ENCODE data around the gene CYP27B1. TPM values are rescaled to one million over a fixed set of nuclear protein-coding genes. Genes with fewer than 3 reads are reported as not detected.

The CYP27B1 gene
- polyA plus RNA-seq (2011; rRNA removed) (0.22 and 0.29 TPM in 2 replicates), polyA minus RNA-seq (2011; rRNA and poly(A)+ RNA removed) (0.30 and 0.37 TPM in 2 replicates)

GRCh38 chr12:57766464-57767304 lies at the start of gene CYP27B1:
CYP27B1 (minus strand) TSS chr12:57767078; CDS start chr12:57767041, 37 bp downstream.
- ChIA-PET CTCF (interaction anchor here (1.3 to 4.3 kb wide), 2 partner anchors 10 to 16 kb away, joined by 6 to 24 read pairs; partner anchors contain the start of gene TSFM), POLR2A (interaction anchor here (0.5 to 1.2 kb wide), 2 partner anchors 10 to 174 kb away, joined by 3 read pairs; no protein-coding TSS in a partner anchor)
- no peak within 1 kb of the TSS for H3K27ac ChIP-seq (ENCODE audit: low read depth, low read length)
- H3K27me3 ChIP-seq (ENCODE audit: control insufficient read depth, insufficient read depth, low read length), result peaks cover 36% of the 10 kb centered on the region
- TF ChIP-seq CTCF (IDR thresholded peaks at IDR 0.05; ENCODE audit: low read depth, low read length), result no peak
- H3K9me3 ChIP-seq (ENCODE audit: control insufficient read depth, insufficient read depth, low read length), result no peaks in the 10 kb centered on the region; the same call in 1 of the 2 replicates
- peak within 1 kb of the TSS; percentile 43 for H3K4me3 ChIP-seq (ENCODE audit: low read depth, low read length)
- no peak for DNase-seq (ENCODE audit: low read depth, low spot score)

DNA sequence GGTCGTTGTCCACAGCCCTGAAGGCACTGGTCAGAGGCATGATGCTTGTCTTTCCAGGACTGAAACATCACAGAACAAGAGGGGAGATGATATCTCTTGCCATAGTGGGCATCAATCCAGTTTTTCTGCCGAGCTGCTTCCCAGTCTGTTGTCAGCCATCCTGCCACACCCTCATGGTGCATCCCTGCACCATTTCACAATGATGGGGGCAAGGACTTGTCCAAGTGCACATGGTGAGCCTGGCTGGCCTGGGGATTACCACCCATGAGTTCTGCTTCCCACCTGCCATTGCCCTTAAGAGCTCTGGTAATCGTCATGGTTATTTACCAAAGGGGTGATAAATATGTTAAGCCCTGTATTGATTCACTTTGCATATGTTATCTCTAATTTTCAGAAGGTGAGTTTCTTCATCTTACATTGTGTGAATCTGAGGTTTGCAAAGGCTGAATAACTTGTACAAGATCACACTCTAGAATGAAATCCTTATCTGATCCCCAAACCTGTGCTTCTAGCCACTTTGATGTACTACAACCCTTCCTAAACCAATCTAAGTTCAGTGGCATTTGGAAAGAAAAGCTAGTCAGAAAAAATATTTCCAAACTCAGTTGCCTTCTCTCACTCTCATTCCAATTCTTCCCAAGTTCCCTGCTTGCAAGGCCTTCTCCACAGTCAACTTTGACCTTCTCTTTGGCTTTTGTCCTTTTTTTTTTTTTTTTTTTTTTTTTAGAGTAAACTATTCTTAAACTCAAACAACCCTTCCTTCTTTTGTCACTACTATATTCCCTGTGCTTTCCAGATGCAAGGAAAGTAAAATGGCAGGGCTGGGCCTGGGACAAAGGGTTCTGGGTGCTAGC lies 49.4 kb upstream of the CYP27B1 start:
- Histone ChIP-seq H3K4me3 (ENCODE audit: low read depth, low read length) (no peak overlapping the region), H3K9me3 (ENCODE audit: control insufficient read depth, insufficient read depth, low read length) (no peaks in the 10 kb centered on the region), H3K27me3 (ENCODE audit: control insufficient read depth, insufficient read depth, low read length) (no peaks in the 10 kb centered on the region), H3K27ac (ENCODE audit: low read depth, low read length) (no peak overlapping the region)
- ChIA-PET POLR2A (interaction anchor here (0.8 to 1.2 kb wide), 3 partner anchors 9 to 49 kb away, joined by 3 read pairs; no protein-coding TSS in a partner anchor), CTCF (interaction anchor here (1.0 to 4.0 kb wide), 3 partner anchors 13 to 88 kb away, joined by 3 to 22 read pairs (median 14); no protein-coding TSS in a partner anchor)
- TF ChIP-seq CTCF (IDR thresholded peaks at IDR 0.05; ENCODE audit: low read depth, low read length), result no peak
- no peak for DNase-seq (ENCODE audit: low read depth, low spot score)

DNA sequence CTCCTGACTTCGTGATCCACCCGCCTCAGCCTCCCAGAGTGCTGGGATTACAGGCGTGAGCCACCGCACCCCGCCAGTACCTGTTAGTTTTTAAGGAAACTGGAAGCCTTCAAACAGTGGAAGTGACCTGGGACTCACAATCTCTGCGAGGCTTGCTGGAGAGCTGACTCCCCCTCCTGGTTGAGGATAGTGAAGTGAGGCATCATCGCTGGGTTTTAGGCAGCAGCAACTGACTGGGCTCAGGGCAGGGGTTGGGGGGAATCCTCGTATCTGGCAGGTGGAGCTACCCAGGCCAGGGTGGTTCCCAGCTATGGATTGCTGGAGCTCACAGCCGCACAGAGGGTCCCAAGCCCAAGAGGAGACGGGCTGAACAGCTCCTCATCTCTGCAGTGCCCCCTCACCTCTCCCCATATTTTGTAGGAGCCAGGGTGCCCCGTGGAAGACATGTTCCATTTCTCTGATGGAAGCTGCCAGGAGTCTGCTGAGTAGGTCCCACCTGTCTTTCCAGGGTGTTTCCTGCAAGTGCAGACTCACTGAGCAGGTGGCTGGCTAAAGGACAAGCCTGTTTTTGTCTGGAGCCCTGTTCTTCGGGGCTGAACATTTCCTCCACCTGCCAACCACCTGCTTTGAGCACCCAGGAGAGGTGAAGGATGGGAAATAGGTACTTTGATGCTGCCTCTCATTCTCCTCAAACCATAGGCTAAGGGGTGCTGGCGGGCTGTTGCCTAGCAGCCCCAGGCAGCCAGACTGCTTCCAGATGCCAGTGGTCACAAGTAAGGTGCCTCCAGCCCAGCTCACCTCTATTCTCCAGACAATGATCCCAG lies 48.5 kb upstream of the CYP27B1 start:
- POLR2A ChIA-PET, result interaction anchor here (0.8 kb wide), 1 partner anchor 50 kb away, joined by 3 read pairs; no protein-coding TSS in a partner anchor
- DNase-seq (ENCODE audit: low read depth, low spot score), result no peak
- Histone ChIP-seq H3K27ac (ENCODE audit: low read depth, low read length) (no peak overlapping the region), H3K9me3 (ENCODE audit: control insufficient read depth, insufficient read depth, low read length) (no peaks in the 10 kb centered on the region), H3K27me3 (ENCODE audit: control insufficient read depth, insufficient read depth, low read length) (no peaks in the 10 kb centered on the region), H3K4me3 (ENCODE audit: low read depth, low read length) (no peak overlapping the region)
- TF ChIP-seq CTCF (IDR thresholded peaks at IDR 0.05; ENCODE audit: low read depth, low read length), result peak; percentile 21; the same call in 1 of the 2 replicates
- CTCF ChIA-PET, result interaction anchor here (0.7 to 1.7 kb wide), 4 partner anchors 19 to 89 kb away, joined by 3 to 14 read pairs (median 3); partner anchors contain the start of gene TSFM

GRCh38 chr12:57813971-57814772 lies 47.3 kb upstream of the CYP27B1 start:
- no peak overlapping the region for H3K4me3 ChIP-seq (ENCODE audit: low read depth, low read length)

More at GRCh38 chr12:57813971-57814772, 47.3 kb upstream of the CYP27B1 start:
- Histone ChIP-seq H3K27ac (ENCODE audit: low read depth, low read length) (no peak overlapping the region), H3K27me3 (ENCODE audit: control insufficient read depth, insufficient read depth, low read length) (no peaks in the 10 kb centered on the region), H3K9me3 (ENCODE audit: control insufficient read depth, insufficient read depth, low read length) (no peaks in the 10 kb centered on the region)
- ChIA-PET POLR2A (interaction anchor here (1.2 kb wide), 1 partner anchor 83 kb away, joined by 4 read pairs; no protein-coding TSS in a partner anchor), CTCF (interaction anchor here (2.0 to 2.1 kb wide), 2 partner anchors 91 to 92 kb away, joined by 6 to 8 read pairs; no protein-coding TSS in a partner anchor)
- no peak for DNase-seq (ENCODE audit: low read depth, low spot score)
- TF ChIP-seq CTCF (IDR thresholded peaks at IDR 0.05; ENCODE audit: low read depth, low read length), result 0 out of 2 replicates have a peak, but pooled peaks have one; percentile 4

Measured in AG04450 (cell line).